OCI-LY1 (cell line): ENCODE data around the gene LRRC8E.

Source experiments
- EZH2 ChIP-seq: fragments of 200-600 bp; sonication (generic), shearing (Covaris generic); IDR thresholded peaks from 2 replicates; pipeline ENCODE4 v1.8.0; 2017; ENCODE audit warnings: borderline replicate concordance, mixed run types, mild to moderate bottlenecking, antibody characterized with exemption, low read length, moderate library complexity, mixed read lengths
- TF ChIP-seq, protein P1 (sequence below): fragments of 200-600 bp; sonication (generic), shearing (Covaris generic); IDR thresholded peaks from 2 replicates; pipeline ENCODE4 v1.5.1; 2017; ENCODE audit warnings: mild to moderate bottlenecking, antibody characterized with exemption, low read length, moderate library complexity, mixed read lengths

GRCh38 chr19:7943444-7944176 is 55.3 kb downstream of the LRRC8E start, which contains the start of gene TIMM44:
- TF ChIP-seq, protein P1, sequence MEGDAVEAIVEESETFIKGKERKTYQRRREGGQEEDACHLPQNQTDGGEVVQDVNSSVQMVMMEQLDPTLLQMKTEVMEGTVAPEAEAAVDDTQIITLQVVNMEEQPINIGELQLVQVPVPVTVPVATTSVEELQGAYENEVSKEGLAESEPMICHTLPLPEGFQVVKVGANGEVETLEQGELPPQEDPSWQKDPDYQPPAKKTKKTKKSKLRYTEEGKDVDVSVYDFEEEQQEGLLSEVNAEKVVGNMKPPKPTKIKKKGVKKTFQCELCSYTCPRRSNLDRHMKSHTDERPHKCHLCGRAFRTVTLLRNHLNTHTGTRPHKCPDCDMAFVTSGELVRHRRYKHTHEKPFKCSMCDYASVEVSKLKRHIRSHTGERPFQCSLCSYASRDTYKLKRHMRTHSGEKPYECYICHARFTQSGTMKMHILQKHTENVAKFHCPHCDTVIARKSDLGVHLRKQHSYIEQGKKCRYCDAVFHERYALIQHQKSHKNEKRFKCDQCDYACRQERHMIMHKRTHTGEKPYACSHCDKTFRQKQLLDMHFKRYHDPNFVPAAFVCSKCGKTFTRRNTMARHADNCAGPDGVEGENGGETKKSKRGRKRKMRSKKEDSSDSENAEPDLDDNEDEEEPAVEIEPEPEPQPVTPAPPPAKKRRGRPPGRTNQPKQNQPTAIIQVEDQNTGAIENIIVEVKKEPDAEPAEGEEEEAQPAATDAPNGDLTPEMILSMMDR = no peak
- no peak for TF ChIP-seq EZH2
